ENCODE data around the gene SIVA1. TPM values are rescaled to one million over a fixed set of nuclear protein-coding genes. Genes with fewer than 3 reads are reported as not detected.

SIVA1 gene
- total RNA-seq, 1 experiment from 2014 or later = 105 TPM

DNA sequence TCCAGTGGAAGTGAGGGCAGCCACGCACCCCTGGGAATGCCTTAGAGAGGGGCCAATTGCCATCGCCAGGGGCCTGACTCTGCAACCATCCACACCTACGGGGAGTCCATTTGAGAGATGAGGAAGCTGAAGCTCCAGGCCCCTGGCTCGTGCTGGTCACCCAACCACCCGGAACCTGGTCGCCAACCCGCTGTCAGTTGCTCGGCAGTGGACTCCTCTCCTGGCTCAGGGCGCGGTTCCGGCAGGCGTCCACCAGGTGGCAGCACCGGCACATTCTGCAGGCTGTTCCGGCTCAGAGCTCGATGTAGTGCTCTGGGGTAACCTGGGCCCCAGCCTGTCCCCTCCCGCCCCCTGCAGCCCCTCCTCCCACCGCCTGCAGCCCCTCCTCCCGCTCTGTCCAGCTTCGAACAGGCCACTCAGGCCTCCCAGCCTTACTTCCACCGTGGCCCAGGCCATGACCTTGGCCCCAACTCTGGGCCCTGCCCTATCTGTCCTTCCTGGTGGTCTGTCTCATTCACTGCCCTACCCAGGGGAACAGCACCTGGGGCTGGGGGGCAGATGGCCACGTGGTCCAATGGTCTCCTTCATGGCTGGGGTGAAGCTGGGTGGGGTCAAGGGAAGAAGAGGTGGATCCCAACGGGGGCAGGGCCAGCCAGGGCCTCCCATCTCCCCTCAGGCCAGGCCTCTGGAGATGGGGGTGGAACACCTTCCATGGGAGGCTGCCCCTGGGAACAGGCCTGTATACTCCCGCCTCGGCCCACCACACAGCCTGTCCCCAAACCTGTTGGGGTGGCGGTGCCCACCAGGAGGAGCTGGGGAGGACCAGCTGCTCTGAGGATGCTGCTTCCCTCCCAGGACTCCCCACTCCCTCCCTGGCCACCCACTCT, 15.7 kb downstream of the SIVA1 start:
- Histone ChIP-seq H3K4me3 (ENCODE audit: low read depth, low read length) (no peak overlapping the region), H3K9me3 (no peaks in the 10 kb centered on the region; the same call in 1 of the 2 replicates), H3K27me3 (replicated peaks; ENCODE audit: control insufficient read depth, insufficient read depth, low read length) (no peaks in the 10 kb centered on the region), H3K36me3 (ENCODE audit: control insufficient read depth, insufficient read depth, low read length) (peaks cover 7% of the 10 kb centered on the region), H3K4me1 (peaks cover 18% of the 10 kb centered on the region)
- Mint-ChIP-seq H3K27me3 (ENCODE audit: insufficient read depth, unreplicated experiment) (no peaks in the 10 kb centered on the region), H3K4me3 (ENCODE audit: unreplicated experiment) (peak overlapping the region; percentile 31), H3K4me1 (ENCODE audit: low read depth, unreplicated experiment) (peaks cover 13% of the 10 kb centered on the region), H3K36me3 (ENCODE audit: insufficient read depth, unreplicated experiment) (peaks cover 56% of the 10 kb centered on the region), H3K27ac (ENCODE audit: unreplicated experiment) (peak overlapping the region; percentile 72), H3K9me3 (ENCODE audit: unreplicated experiment) (no peaks in the 10 kb centered on the region)
- TF ChIP-seq, protein P1, sequence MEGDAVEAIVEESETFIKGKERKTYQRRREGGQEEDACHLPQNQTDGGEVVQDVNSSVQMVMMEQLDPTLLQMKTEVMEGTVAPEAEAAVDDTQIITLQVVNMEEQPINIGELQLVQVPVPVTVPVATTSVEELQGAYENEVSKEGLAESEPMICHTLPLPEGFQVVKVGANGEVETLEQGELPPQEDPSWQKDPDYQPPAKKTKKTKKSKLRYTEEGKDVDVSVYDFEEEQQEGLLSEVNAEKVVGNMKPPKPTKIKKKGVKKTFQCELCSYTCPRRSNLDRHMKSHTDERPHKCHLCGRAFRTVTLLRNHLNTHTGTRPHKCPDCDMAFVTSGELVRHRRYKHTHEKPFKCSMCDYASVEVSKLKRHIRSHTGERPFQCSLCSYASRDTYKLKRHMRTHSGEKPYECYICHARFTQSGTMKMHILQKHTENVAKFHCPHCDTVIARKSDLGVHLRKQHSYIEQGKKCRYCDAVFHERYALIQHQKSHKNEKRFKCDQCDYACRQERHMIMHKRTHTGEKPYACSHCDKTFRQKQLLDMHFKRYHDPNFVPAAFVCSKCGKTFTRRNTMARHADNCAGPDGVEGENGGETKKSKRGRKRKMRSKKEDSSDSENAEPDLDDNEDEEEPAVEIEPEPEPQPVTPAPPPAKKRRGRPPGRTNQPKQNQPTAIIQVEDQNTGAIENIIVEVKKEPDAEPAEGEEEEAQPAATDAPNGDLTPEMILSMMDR (IDR thresholded peaks at IDR 0.05; ENCODE audit: insufficient read depth in 1 of 2, low read depth in 1 of 2, low read length in 1 of 2, severe bottlenecking in 1 of 2, unreplicated experiment in 1 of 2) = peak; percentile 90 to 93
- intact Hi-C loops (cut with micrococcal nuclease; ENCODE audit: unreplicated experiment) = loop anchor here (1.0 kb wide), 1 partner anchor 58 kb away; no protein-coding TSS in a partner anchor
- peak; percentile 90 to 95 for DNase-seq
- POLR2A ChIA-PET = interaction anchor here (0.9 to 1.5 kb wide), 3 partner anchors 16 to 96 kb away, joined by 3 to 7 read pairs (median 6); partner anchors contain the start of gene SIVA1
- BruUV-seq (replicated peaks) = no TSS peak
- CTCF ChIA-PET = interaction anchor here (0.6 to 1.7 kb wide), 18 partner anchors 10 to 1053 kb away, joined by 3 to 58 read pairs (median 4); partner anchors contain the start of genes AKT1, CEP170B, SIVA1 and XRCC3

DNA sequence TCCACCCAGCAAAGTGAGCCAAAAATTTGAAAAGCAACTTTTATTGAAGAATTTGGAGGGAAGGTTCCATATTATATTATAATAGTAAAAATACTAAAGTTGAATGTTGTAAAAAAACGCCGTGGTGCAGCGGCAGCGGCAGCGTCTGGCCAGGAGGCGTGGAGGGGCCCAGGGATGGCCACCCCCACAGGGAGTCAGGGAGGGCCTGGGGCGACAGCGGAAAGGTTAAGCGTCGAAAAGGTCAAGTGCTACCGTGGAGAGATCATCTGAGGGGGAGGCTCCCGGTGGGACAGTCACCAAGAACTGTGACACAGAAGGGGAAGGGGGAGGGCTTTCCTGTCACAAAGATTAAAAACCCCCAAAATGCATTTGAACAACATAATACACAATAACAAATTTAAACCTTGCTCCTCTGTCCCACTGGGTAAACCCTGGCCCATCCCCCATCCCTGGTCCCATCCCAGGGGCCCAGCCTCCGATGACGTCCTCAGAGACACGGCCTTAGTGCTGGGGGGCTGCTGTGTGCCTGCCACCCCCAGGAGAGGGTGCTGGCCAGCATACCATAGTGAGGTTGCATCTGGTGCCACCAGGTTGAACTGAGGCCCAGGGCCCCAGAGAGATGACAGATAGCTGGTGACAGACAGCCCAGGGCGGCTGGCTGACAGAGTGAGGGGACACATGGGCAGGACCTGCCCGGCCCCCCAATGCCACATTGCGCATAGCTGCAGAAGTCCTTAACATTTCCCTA, 16.6 kb downstream of the SIVA1 start:
- peaks cover 18% of the 10 kb centered on the region for H3K4me1 ChIP-seq
- peaks cover 13% of the 10 kb centered on the region for H3K4me1 Mint-ChIP-seq (ENCODE audit: low read depth, unreplicated experiment)
- intact Hi-C loops (cut with micrococcal nuclease; ENCODE audit: unreplicated experiment) = no loop called here
- no TSS peak for BruUV-seq (replicated peaks)
- DNase-seq = no peak
- H3K36me3 Mint-ChIP-seq (ENCODE audit: insufficient read depth, unreplicated experiment) = peaks cover 64% of the 10 kb centered on the region
- no peaks in the 10 kb centered on the region for H3K27me3 Mint-ChIP-seq (ENCODE audit: insufficient read depth, unreplicated experiment)
- no peak overlapping the region for H3K4me3 ChIP-seq (ENCODE audit: low read depth, low read length)
- ChIA-PET POLR2A (interaction anchor here (0.6 to 1.5 kb wide), 3 partner anchors 17 to 95 kb away, joined by 3 to 7 read pairs (median 6); partner anchors contain the start of gene SIVA1), CTCF (interaction anchor here (0.8 to 1.8 kb wide), 9 partner anchors 17 to 57 kb away, joined by 3 to 58 read pairs (median 4); partner anchors contain the start of genes SIVA1 and ZBTB42)
- no peak overlapping the region for H3K4me3 Mint-ChIP-seq (ENCODE audit: unreplicated experiment)
- H3K27me3 ChIP-seq (replicated peaks; ENCODE audit: control insufficient read depth, insufficient read depth, low read length) = no peaks in the 10 kb centered on the region
- TF ChIP-seq, protein P1 (IDR thresholded peaks at IDR 0.05; ENCODE audit: insufficient read depth in 1 of 2, low read depth in 1 of 2, low read length in 1 of 2, severe bottlenecking in 1 of 2, unreplicated experiment in 1 of 2) = no peak
- H3K9me3 ChIP-seq = no peaks in the 10 kb centered on the region; the same call in 1 of the 2 replicates
- no peaks in the 10 kb centered on the region for H3K9me3 Mint-ChIP-seq (ENCODE audit: unreplicated experiment)
- peak overlapping the region; percentile 39 for H3K27ac Mint-ChIP-seq (ENCODE audit: unreplicated experiment)
- H3K36me3 ChIP-seq (ENCODE audit: control insufficient read depth, insufficient read depth, low read length) = peaks cover 7% of the 10 kb centered on the region
